ENCODE results near the gene TTN. TPM values are rescaled to one million over a fixed set of nuclear protein-coding genes. Genes with fewer than 3 reads are reported as not detected.

TTN gene
- total and polyA plus RNA-seq, 2 donors from 2014 or later = 0.02 to 3.6 TPM

DNA sequence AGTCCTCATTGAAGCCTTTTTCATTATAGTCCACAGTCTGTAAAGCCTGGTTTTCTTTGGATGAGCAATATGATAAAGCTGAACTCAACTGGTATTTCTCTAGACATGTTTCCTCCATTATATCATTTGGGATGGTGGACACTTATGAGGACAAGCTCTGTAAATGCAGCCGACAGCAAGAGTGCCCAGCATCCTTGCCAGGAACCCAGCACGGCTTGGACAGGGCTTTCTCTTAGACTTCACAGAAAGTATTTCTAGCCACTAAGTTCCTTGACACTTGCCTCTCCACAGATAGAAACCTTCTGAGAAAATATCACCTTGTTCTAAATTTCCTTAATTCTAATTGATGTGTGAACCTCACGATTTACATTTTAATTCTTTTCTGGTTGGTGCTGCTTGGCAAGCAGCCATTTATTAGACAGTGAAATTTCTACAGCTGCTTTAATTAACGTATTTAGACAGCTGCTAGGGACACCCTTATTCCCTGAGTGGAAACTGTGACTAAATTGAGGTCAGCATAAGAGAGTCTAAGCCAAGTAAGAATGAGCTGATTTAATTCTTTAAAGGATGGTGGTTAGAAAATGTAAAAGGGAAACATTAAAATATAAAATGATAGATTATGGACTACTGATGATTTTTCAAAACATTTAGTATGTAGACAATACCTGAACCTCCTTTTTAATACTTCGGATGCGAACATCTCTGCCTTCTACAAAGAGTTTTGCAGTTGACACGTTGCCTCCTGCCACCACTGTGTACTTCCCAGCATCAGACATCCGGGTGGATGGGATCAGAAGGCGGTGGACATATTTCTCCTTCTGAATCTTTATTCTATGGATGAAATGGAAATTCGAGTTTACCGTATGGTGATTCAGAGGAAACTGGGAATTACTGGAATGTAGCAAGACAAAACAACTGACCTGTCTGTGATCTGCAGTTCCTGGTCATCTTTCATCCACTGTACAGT lies 39.8 kb downstream of the TTN start:
- Histone ChIP-seq H3K36me3 (ENCODE audit: control insufficient read depth in 2 of 3, insufficient read depth in 3 of 3, low read length in 3 of 3) (no peaks in the 10 kb centered on the region), H3K27me3 (ENCODE audit: control insufficient read depth, insufficient read depth, low read length) (no peaks in the 10 kb centered on the region), H3K27ac (ENCODE audit: low read depth in 2 of 2, low read length in 2 of 2) (no peak overlapping the region), H3K9me3 (ENCODE audit: control insufficient read depth in 2 of 3, insufficient read depth in 1 of 3, low read length in 3 of 3) (no peaks in the 10 kb centered on the region), H3K9ac (ENCODE audit: low read length in 3 of 3) (no peak overlapping the region), H3K4me1 (ENCODE audit: control insufficient read depth in 2 of 3, insufficient read depth in 2 of 3, low read depth in 1 of 3, low read length in 3 of 3) (no peaks in the 10 kb centered on the region), H3K4me3 (ENCODE audit: low read length in 3 of 3) (no peak overlapping the region)
- no peak for FAIRE-seq
- no peak for TF ChIP-seq CTCF (IDR thresholded peaks at IDR 0.05; ENCODE audit: borderline replicate concordance, extremely low read depth, insufficient read depth)
- no peak for DNase-seq
- intact Hi-C loops (cut with DNase I) = no loop called here

DNA sequence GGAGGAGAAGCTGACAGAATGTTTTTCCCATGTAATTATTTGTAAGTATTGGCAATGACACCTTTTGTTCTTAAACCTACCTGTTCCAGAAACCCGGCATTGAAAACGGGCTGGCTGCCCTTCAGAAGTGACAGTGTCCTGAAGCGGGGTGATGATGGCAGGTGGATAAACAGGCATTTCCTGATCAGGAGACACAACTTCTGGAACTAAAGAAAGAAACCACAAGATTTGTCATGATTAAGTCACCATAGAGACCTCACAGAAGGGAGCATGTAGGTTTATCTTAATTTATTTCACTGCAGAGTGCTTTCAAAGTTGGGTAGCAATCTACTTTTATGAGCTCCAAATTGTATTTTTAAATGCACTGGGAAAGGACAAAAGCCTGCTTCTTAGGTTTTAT lies 43.1 kb downstream of the TTN start:
- no peaks in the 10 kb centered on the region for H3K36me3 ChIP-seq (ENCODE audit: control insufficient read depth in 2 of 3, insufficient read depth in 3 of 3, low read length in 3 of 3)
- TF ChIP-seq CTCF (IDR thresholded peaks at IDR 0.05; ENCODE audit: borderline replicate concordance, extremely low read depth, insufficient read depth) = no peak
- no peaks in the 10 kb centered on the region for H3K9me3 ChIP-seq (ENCODE audit: control insufficient read depth in 2 of 3, insufficient read depth in 1 of 3, low read length in 3 of 3)
- no peaks in the 10 kb centered on the region for H3K27me3 ChIP-seq (ENCODE audit: control insufficient read depth, insufficient read depth, low read length)
- DNase-seq (no peak), FAIRE-seq (no peak)
- H3K27ac ChIP-seq (ENCODE audit: low read depth in 2 of 2, low read length in 2 of 2) = no peak overlapping the region
- no peak overlapping the region for H3K4me3 ChIP-seq (ENCODE audit: low read length in 3 of 3)
- H3K9ac ChIP-seq (ENCODE audit: low read length in 3 of 3) = no peak overlapping the region
- intact Hi-C loops (cut with DNase I) = no loop called here
- no peaks in the 10 kb centered on the region for H3K4me1 ChIP-seq (ENCODE audit: control insufficient read depth in 2 of 3, insufficient read depth in 2 of 3, low read depth in 1 of 3, low read length in 3 of 3)

- Histone ChIP-seq H3K36me3 (ENCODE audit: control insufficient read depth in 2 of 3, insufficient read depth in 3 of 3, low read length in 3 of 3) (no peaks in the 10 kb centered on the region), H3K9me3 (ENCODE audit: control insufficient read depth in 2 of 3, insufficient read depth in 1 of 3, low read length in 3 of 3) (no peaks in the 10 kb centered on the region), H3K27ac (ENCODE audit: low read depth in 2 of 2, low read length in 2 of 2) (no peak overlapping the region), H3K4me1 (ENCODE audit: control insufficient read depth in 2 of 3, insufficient read depth in 2 of 3, low read depth in 1 of 3, low read length in 3 of 3) (no peaks in the 10 kb centered on the region), H3K4me3 (ENCODE audit: low read length in 3 of 3) (no peak overlapping the region), H3K27me3 (ENCODE audit: control insufficient read depth, insufficient read depth, low read length) (no peaks in the 10 kb centered on the region), H3K9ac (ENCODE audit: low read length in 3 of 3) (no peak overlapping the region)
- FAIRE-seq = peak; percentile 54
- peak; percentile 53 for TF ChIP-seq CTCF (IDR thresholded peaks at IDR 0.05; ENCODE audit: borderline replicate concordance, extremely low read depth, insufficient read depth)
- peak in 3 of 5 donors; percentile 26 to 64 (median 53) for DNase-seq
- intact Hi-C loops (cut with DNase I) = no loop called here
Observed at GRCh38 chr2:178761759-178762371, 45.4 kb downstream of the TTN start.
